Measurements from ENCODE around the gene AACS.

GRCh38 chr12:125172231-125172850 is 107.1 kb downstream of the AACS start:
- TF ChIP-seq CTCF (IDR thresholded peaks at IDR 0.05; ENCODE audit: low read length) (no peak), EZH2 (optimal IDR thresholded peaks at IDR 0.05; ENCODE audit: low read depth, low read length) (no peak), EZH2phosphoT487 (IDR thresholded peaks at IDR 0.05; ENCODE audit: low read length) (no peak)

All from MM.1S (cell line).